HTERT RPE-1 (cell line): ENCODE data around the gene SLC29A2.
"Not testable (repeated sequence)": the region's sequence is repeated elsewhere in the genome, so short reads cannot be mapped to it uniquely, and the experiment has no call there.

Source experiments
- in situ Hi-C: fragments of 300-500 bp; cut with MboI; formaldehyde crosslinking; loops from 4 replicates; pipeline ENCODE4 v1.14.3; 2020; ENCODE audit warnings: low sequenced_read_pairs

SLC29A2 gene

DNA sequence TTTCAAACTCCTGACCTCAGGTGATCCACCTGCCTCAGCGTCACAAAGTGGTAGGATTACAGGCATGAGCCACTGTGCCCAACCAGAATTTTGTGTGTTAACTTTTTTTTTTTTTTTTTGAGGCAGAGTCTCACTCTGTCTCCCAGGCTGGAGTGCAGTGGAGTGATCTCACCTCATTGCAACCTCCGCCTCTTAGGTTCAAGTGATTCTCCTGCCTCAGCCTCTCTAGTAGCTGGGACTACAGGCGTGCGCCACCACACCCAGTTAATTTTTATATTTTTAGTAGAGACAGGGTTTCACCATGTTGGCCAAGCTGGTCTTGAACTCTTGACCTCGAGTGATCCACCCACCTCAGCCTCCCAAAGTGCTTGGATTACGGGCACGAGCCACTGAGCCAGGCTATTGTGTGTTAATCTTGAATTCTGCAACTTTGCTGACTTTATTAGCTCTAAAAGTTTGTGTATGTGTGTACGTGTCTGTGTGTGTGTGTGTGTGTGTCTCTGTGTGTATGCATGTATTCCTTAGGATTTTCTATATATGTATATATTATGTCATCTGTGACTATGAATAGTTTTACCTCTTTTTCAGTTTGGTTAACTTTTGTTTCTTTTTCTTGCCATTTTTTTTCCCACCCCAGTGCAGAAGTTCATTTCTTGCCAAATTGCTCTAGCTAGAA lies 20.9 kb downstream of the SLC29A2 start:
- in situ Hi-C loops, result not testable (repeated sequence)

DNA sequence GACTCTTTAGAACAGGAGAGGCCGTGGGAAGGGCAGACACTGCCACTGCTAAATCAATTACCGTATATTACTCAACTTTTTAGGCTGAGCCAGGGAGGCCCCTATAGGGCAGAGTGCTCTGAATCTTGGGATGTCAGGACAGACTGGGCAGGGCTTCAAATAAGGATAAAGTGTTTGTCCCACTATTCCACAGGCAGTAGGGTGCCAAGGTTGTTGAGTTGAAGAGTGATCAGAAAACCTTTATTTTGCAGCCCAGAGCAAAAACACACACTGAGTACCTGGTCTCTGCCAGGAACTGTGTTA lies 22.5 kb downstream of the SLC29A2 start:
- in situ Hi-C loops, result no loop called here

DNA sequence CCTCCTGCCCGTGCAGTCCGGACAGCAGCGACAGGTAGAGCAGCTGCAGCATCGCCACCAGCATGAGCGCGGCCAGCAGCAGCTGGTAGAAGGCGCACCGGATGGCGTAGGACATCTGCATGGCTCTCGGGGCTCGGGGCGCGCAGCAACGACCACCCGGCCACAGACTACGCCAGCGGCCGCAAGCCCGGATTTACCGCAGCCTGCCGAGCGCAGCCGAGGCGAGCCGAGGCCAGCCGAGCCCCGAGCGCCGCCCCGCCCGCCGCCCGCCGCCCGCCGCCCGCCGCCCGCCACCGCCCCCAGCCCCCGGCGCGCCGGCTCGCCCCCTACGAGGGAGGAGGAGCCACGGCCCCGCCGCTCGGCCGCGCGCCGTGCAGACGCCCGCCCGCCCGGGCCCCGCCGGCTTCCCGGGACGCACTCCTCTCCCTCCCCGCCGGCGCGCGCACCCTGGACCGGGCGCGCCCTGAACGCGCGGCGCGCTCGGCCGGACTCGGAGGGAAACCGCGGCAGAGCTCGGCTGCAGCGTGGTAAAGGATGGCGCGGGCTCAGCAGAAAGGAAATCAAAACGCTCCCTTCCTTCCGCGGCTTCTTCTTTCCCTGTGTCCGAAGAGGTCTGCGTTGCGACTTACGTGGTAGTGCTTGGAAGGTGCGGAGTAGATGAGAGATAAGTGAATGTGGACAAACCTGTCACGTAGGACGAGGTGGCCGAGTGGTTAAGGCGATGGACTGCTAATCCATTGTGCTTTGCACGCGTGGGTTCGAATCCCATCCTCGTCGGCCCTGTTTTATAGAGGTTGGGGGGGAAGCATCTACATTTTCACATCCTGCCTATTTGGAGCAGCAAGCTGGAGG lies 23.9 kb downstream of the SLC29A2 start, which contains the start of gene B4GAT1:
TSS of gene B4GAT1 (minus strand) at position 205 of the 852 bp plus-strand sequence. CDS start at position 121, 84 bp downstream.
- in situ Hi-C loops, result no loop called here

DNA sequence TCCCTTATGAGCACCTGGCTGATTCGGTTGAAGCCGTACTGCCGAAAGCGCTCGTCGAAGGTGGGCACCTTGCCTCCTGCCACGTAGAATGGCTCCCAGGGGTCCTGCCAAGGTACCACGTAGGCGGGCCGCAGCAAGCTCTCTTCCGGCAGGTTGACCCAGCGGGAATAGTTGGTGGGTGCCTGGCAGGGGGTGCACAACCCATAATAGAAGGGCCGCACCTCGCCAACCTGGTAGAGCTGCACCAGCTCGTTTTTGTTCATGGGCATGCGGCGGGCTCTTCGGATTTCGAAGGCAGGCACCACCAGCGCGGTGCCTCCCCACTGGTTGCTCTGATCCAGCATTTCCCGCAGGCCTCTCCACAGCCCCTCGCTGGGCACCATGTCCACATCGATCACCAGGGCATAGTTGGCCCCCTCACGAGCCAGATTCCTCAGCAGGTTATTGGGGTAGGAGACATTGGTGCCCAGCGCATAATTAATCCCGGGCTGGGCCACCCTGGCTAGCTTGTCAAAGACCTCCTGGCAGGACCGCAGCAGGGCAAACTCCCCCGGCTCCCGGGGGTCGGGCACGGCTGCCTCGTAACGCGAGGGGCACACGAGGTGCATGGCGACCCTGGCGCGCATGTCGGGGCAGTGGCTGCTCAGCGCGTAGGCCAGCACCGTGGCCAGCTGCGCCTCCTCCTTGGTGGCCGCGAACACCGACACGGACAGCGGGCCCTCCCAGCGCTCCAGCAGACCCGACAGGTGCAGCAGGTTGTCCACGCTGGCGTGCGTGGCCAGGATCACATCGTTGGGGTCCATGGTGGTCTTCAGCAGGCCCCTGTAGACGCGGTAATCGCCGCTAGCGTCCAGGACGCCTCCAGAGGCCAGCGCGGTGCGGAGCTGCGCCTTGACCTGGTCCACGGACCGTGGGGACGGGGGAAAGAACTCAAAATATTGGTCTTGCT lies 24.8 kb downstream of the SLC29A2 start:
- in situ Hi-C loops, result no loop called here

DNA sequence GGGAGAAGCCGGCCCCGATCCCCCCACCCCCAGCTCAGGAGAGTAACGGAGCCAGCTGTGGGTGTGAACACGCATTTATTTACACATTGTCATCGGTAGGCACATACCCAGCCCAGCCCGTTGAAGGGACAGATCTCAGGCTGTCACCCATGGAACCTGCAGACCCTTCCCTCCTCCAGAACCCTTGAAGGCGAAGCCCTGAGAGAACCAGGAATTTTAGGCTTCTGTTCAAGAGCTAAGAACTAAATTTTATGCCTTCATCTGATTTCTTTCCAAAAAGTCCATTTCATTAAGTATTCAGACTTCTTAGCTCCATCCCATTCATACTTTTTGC lies 26.3 kb downstream of the SLC29A2 start:
- in situ Hi-C loops, result no loop called here

DNA sequence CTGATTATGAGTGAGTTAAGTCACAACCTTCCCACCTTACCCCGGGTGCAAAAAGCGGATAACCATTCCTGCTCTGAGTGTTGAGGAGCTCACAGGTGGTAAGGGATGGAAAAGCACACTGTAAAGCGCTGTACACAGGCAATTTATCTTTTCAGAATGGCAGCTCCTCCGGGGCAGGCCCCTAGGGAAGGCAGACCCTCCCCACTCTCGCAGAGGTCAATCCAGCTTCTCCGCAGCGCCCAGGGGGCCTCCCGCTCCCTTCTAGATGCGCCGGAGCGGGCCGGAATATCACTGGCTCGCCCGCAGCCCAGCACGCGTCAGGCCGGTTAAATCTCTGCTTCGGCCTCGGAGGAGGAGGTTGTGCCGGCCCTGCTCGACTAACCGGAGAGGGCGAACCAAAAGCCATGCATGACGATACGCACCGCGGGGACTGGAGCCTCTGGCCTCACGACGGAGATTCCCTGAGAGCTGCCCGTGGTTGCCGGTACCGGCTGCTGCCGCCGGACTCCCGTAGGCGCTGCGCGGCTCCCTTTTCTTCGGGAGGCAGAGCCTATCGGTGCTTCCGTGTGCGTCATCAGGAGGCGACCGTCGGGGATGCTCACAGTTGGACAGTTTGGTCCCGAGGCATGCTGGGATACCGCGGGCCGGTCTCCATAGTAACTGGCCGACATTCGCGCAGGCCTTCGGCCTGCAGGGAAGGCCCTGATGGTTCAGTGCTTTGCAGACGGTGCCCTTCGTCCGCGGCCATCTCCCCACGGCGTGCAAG lies 26.8 kb downstream of the SLC29A2 start, which contains the start of gene BRMS1:
TSS of gene BRMS1 (minus strand) at position 555 of the 766 bp plus-strand sequence. CDS start 2,870 bp downstream, outside the sequence.
- in situ Hi-C loops, result no loop called here

DNA sequence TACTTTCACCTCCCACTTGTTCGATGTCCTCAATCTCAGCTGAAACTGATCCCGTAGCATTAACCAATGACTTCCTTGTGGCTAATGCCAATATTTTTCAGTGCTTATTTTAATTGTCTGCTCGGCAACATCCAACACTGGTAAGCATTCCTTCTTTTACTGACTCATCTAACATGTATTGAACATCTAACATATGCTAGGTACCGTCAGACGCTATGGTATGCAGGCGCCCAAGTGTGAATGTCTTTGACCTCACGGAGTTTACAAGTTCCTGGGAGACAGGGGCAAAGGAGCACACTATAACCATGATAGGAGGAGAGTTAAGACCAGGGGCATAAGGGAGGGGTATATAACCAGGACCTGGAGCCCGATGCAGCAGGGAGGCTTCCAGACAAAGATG lies 28.4 kb downstream of the SLC29A2 start:
- in situ Hi-C loops, result no loop called here

DNA sequence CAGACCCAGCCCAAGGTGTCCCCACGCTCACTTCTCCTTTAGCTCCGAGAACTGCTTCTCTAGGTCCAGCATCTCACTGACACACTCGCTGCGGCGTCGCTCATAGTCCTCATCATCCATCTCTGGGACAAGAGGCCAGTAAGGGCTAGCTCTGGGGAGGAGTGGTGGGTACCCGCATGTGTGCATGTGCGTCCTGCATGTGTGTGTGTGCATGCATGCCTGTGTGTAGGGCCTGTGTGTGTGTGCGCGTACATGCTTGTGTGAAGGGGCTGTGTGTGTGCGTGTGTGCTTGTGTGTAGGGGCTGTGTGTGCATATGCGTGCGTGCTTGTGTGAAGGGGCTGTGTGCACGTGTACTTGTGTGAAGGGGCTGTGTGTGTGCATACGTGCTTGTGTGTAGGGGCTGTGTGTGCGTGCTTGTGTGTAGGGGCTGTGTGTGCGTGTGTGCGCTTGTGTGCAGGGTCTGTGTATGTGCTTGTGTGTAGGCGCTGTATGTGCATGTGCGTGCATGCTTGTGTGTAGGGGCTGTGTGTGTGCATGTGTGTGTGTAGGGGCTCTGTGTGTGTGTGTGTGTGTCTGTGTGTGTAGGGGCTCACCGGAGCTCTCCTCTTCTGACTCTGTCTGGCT lies 29.9 kb downstream of the SLC29A2 start:
- in situ Hi-C loops, result no loop called here

DNA sequence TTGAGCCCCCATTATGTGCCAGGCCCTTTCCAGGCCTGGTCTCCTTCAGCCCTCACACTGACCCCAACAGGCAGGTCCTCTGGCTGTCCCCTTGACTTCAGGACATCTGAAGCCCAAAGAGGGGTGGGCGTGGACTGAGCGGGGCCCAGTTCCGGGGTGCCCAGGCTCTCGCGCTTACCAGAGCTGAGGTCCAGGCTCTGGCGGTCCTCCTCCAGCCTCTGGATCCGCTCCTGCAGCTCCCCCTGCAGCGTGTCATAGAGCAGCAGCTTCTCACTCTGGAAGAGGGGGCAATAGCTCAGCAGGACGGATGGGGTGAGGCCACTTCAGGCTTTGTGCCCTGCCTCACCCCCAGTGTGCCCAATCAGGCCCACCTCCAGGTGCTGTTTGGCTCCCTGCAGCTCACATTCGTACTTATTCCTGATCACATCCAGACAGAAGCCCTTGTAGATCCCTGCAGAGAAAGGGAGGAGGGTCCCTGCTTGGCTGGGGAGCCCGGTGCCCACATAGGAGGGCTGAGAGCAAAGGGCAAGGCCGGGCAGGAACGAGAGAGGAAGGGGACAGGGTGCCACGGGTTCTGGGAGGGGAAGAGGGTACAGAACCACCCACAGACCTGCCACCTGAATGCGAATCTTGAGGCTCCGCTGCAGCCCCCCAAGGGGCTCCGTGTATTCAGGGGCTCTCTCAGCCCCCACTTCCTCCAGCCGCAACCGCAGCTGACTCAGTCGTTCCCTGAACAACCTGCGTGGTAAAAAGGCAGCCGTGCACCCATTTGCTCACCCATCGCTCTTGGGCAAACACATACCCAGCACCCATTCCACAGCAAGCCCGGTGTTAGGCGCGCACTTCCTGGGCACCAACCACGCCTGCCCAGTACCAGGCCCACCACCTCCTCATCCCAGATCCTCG lies 30.7 kb downstream of the SLC29A2 start:
- in situ Hi-C loops, result no loop called here

DNA sequence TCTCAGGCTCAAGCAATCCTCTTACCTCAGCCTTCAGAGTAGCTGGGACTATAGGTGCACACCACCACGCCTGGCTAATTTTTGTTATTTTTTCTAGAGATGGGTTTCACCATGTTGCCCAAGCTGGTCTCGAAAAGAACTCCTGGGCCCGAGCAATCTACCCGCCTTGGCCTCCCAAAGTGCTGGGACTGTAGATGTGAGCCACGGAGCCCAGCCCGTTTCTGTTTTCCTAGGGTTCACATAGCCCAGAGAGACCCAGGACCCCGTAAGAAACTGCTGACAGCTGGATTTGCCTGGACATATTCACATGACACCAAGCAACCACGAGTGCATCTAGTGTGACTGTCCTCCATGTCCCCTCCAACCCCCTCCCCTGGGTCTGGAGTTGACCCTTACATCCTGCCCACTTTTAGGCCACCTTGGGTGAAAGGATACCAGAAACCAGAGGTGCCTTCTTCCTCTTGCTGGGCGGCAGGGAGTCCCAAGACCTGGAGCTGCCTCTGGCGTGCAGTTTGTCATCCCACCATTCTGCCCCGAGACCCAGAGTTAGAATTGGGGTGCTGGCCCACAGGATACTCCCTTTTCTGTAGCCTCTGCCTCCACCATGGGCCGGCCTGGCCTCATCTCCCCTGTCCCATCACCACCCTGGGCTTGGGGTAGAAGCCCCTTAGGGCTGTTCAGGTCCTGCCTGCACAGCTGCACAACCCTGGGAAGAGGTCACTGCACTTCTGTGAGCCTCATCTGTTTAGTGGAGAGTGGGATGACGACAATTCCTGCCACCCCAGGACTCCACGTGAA lies 31.7 kb downstream of the SLC29A2 start:
- in situ Hi-C loops, result no loop called here

DNA sequence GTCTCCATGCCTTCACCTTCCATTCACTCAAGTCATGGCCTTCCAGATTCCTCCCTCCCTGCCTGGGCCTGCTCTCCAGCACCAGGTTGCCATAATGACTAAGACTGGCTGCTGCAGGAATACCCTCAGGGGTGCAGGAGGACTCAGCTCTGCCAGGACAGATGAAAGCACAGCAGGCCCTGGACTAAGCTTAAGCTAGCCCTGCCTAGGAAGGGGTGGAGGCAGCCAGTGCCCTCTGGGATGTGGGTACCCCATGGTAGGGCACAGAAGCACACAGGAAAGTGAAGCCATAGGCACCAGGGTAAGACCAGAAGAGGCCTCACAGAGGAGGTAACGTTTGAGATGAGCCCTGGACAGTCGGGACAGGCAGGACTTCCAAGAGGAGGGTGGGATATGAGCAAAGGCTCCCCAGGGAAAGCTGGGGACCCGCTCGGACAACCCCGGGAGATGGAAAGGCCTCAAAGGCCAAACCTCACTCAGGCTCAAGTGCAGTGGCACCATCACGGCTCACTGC lies 32.3 kb downstream of the SLC29A2 start:
- in situ Hi-C loops, result no loop called here

DNA sequence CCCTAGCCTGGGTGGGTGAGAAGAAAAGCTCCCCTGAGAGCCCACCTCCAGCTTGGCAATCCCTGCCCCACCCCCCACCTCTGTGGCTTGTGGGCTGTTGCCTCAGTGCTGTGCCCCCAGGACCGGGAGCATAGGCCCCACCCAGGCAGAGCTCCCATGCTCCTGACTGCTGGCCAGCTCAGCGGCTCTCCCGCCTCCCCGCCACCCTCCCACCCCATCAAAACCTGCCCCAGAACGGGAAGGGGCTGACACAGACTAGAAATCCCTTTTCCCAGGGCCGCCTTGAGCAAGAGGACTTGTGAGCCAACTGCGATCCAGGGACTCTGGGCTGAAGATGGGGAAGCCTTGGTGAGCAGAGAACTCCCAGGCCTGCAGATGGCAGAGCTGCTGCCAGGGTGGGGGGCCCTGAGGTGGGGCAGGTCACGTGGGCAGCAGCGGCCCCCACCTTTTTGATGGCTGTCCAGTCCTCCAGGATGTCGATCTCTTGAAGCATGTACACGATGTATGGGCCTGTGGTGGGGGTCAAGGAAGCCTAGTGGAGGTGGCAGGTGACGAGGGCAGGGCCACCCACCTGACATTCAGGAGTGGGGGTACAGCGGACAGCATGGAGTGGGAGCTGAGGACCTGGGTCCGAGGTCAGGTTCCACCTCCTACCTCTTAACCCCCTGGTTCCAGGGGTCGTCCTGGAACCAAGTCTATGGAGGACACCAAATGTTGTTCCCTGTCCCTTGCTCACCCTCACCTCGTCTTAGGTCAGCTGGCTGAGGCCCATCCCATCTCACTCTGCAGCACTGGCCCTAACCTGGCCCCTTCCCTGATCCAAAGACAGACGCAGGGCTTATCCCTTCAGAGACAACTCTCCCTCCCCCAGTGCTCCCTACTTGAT lies 33.0 kb downstream of the SLC29A2 start:
- in situ Hi-C loops, result no loop called here

DNA sequence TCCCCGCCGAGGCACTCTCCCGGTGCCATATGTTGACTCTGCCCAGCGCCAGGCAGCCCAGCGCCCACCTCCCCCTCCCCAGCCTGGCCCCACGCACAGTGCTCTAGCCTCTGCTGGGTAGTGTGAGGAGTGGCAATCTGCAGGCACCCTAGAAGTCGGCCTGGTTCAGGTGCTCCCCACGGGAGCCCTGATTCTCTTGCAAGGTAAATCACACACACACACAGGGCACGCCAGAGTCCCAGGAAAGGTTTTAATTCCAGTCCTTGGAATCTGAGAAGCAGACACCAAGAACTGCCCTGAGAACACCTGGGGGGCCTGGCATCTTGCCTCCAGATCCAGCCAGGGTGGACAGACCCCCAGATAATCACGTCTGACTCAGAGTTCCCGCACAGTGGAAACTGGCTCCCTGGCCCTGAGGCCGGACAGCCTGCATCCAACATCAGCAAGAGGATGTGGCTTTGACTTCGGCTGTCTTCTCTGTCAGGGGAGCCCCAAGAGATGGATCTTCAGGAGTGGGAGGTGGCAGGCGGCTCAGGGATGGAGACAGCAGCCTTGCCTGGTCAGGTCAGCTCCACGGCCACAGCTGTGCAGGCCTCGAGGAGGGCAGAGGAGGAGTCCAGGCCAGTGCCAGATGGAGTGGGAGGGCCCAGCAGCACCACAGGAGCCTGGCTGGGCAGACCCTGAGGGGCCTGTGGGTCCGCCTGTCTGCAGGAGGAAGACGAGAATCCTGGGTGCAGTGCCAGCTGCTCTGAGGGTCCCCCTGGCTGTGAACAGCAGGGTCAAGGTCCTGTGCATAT lies 34.3 kb downstream of the SLC29A2 start:
- in situ Hi-C loops, result no loop called here

DNA sequence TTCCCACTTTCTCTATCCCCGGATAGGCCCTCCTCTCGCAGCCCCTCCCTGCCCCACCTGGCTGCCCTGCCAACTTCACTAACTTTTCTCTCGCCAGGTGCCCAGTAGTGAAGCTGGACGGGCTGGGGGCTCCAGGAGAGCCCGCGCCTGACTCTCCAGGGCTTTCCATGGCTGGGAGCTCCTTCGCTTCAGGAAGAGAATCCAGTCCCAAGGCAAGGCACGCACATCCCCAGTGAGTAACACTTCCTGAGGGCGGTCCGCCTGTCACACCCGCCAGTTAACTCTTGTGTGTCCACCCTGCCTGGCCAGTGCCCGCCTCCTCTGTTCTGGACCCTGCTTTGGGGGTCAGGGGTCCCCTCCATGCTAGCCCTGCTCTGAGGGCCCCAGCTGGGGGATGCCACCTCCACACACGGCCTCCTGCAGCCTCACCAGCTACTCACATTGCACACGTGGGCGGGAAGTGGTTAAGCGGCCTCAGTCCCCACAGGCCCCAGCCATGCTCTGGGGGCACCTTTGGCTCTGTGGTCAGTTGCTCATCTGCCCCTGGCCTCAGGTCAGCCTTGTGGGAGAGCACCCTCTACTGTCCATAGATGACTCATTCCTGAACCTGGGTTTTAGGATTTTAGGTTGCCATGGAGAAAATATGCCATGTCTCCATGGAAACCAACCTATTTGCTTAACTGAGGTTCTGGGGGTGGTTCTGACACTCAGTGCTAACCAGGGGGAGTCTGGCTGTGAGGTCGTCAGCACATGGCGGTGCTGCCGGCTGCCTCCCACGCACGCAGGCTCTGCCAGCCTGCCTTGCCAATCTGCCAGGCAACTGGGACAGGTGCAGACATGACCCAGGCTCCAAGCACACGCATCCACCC lies 35.1 kb downstream of the SLC29A2 start, which contains the start of gene RIN1:
TSS of gene RIN1 (minus strand) at position 201 of the 869 bp plus-strand sequence. CDS start at position 169, 32 bp downstream.
- in situ Hi-C loops, result no loop called here
